Measurements from ENCODE around the gene DPH6.
A peak's percentile ranks its signal among the peaks of the same experiment; 100 is the strongest.

DPH6 gene

GRCh38 chr15:35507932-35508638, 37.9 kb downstream of the DPH6 start:
- no peak for DNase-seq
- Histone ChIP-seq H4K8ac (ENCODE audit: low read length) (no peak overlapping the region), H2AFZ (ENCODE audit: low read depth, low read length) (no peak overlapping the region), H3K9me3 (ENCODE audit: control insufficient read depth, low read length) (no peaks in the 10 kb centered on the region), H3K27ac (ENCODE audit: low read length, poor library complexity, severe bottlenecking) (no peak overlapping the region), H2BK120ac (ENCODE audit: low read depth, low read length) (no peak overlapping the region), H3K4me1 (ENCODE audit: control insufficient read depth, insufficient read depth, low read depth, low read length) (peaks cover 2% of the 10 kb centered on the region), H3K18ac (ENCODE audit: low read depth in 1 of 2, low read length in 2 of 2) (peak overlapping the region in 1 of 2 experiments; percentile 48), H4K91ac (ENCODE audit: low read length) (peak overlapping the region; percentile 68), H3K9ac (ENCODE audit: low read length) (no peak overlapping the region), H3K27me3 (ENCODE audit: control insufficient read depth in 1 of 2, insufficient read depth in 1 of 2, low read length in 2 of 2) (no peaks in the 10 kb centered on the region), H3K4ac (ENCODE audit: low read depth in 1 of 2, low read length in 2 of 2) (no peak overlapping the region), H3K4me3 (ENCODE audit: insufficient read depth in 1 of 2, low read depth in 1 of 2, low read length in 2 of 2) (no peak overlapping the region), H2BK15ac (ENCODE audit: low read depth, poor library complexity, severe bottlenecking) (no peak overlapping the region), H3K4me2 (ENCODE audit: low read length, poor library complexity, severe bottlenecking) (no peak overlapping the region), H2BK5ac (ENCODE audit: low read depth, low read length, poor library complexity, severe bottlenecking) (no peak overlapping the region), H3K79me1 (replicated peaks; ENCODE audit: low read length, poor library complexity, severe bottlenecking) (peaks cover 3% of the 10 kb centered on the region), H3K36me3 (ENCODE audit: control insufficient read depth in 1 of 2, insufficient read depth in 2 of 2, low read depth in 1 of 2, low read length in 2 of 2) (no peaks in the 10 kb centered on the region), H3K14ac (ENCODE audit: low read length in 2 of 2) (no peak overlapping the region), H2AK5ac (ENCODE audit: low read length, severe bottlenecking) (peak overlapping the region; percentile 36), H3K23ac (ENCODE audit: low read length in 2 of 2) (peak overlapping the region in 1 of 2 experiments; percentile 59), H2BK12ac (ENCODE audit: low read length in 2 of 2) (peak overlapping the region in 1 of 2 experiments; percentile 97)
- WGBS: 90% methylated on average over 7 of the region's 7 CpGs

- no peak overlapping the region for H3K4me2 ChIP-seq (ENCODE audit: low read length, poor library complexity, severe bottlenecking)
- 63% methylated on average over 3 of the region's 5 CpGs for WGBS
- no peak overlapping the region for H3K14ac ChIP-seq (ENCODE audit: low read length in 2 of 2)
Observed at GRCh38 chr15:35506272-35506870, 39.6 kb downstream of the DPH6 start.

GRCh38 chr15:35505809-35506208, 40.2 kb downstream of the DPH6 start:
- no peak overlapping the region for H3K14ac ChIP-seq (ENCODE audit: low read length in 2 of 2)
- no peak overlapping the region for H3K23ac ChIP-seq (ENCODE audit: low read length in 2 of 2)
- H3K4me2 ChIP-seq (ENCODE audit: low read length, poor library complexity, severe bottlenecking): no peak overlapping the region
- no peak overlapping the region for H3K27ac ChIP-seq (ENCODE audit: low read length, poor library complexity, severe bottlenecking)
- peaks cover 3% of the 10 kb centered on the region for H3K79me1 ChIP-seq (replicated peaks; ENCODE audit: low read length, poor library complexity, severe bottlenecking)
- no peaks in the 10 kb centered on the region for H3K27me3 ChIP-seq (ENCODE audit: control insufficient read depth in 1 of 2, insufficient read depth in 1 of 2, low read length in 2 of 2)
- no peak overlapping the region for H2BK15ac ChIP-seq (ENCODE audit: low read depth, poor library complexity, severe bottlenecking)
- no peak overlapping the region for H2BK5ac ChIP-seq (ENCODE audit: low read depth, low read length, poor library complexity, severe bottlenecking)
- no peak overlapping the region for H4K91ac ChIP-seq (ENCODE audit: low read length)
- no peak overlapping the region for H3K9ac ChIP-seq (ENCODE audit: low read length)
- H2BK120ac ChIP-seq (ENCODE audit: low read depth, low read length): no peak overlapping the region
- no peak overlapping the region for H2BK12ac ChIP-seq (ENCODE audit: low read length in 2 of 2)
- no peaks in the 10 kb centered on the region for H3K36me3 ChIP-seq (ENCODE audit: control insufficient read depth in 1 of 2, insufficient read depth in 2 of 2, low read depth in 1 of 2, low read length in 2 of 2)
- no peak overlapping the region for H2AFZ ChIP-seq (ENCODE audit: low read depth, low read length)
- no peaks in the 10 kb centered on the region for H3K9me3 ChIP-seq (ENCODE audit: control insufficient read depth, low read length)
- no peak for DNase-seq
- no peak overlapping the region for H3K4ac ChIP-seq (ENCODE audit: low read depth in 1 of 2, low read length in 2 of 2)
- H3K4me3 ChIP-seq (ENCODE audit: insufficient read depth in 1 of 2, low read depth in 1 of 2, low read length in 2 of 2): no peak overlapping the region
- H3K4me1 ChIP-seq (ENCODE audit: control insufficient read depth, insufficient read depth, low read depth, low read length): peaks cover 2% of the 10 kb centered on the region
- H3K18ac ChIP-seq (ENCODE audit: low read depth in 1 of 2, low read length in 2 of 2): no peak overlapping the region
- H2AK5ac ChIP-seq (ENCODE audit: low read length, severe bottlenecking): no peak overlapping the region
- H4K8ac ChIP-seq (ENCODE audit: low read length): no peak overlapping the region

More at GRCh38 chr15:35506272-35506870, 39.6 kb downstream of the DPH6 start:
- H3K4me1 ChIP-seq (ENCODE audit: control insufficient read depth, insufficient read depth, low read depth, low read length): peaks cover 2% of the 10 kb centered on the region
- H2BK5ac ChIP-seq (ENCODE audit: low read depth, low read length, poor library complexity, severe bottlenecking): no peak overlapping the region
- no peak overlapping the region for H2AFZ ChIP-seq (ENCODE audit: low read depth, low read length)
- no peak overlapping the region for H3K27ac ChIP-seq (ENCODE audit: low read length, poor library complexity, severe bottlenecking)
- no peak overlapping the region for H4K8ac ChIP-seq (ENCODE audit: low read length)
- H3K79me1 ChIP-seq (replicated peaks; ENCODE audit: low read length, poor library complexity, severe bottlenecking): peaks cover 3% of the 10 kb centered on the region
- no peaks in the 10 kb centered on the region for H3K27me3 ChIP-seq (ENCODE audit: control insufficient read depth in 1 of 2, insufficient read depth in 1 of 2, low read length in 2 of 2)
- H4K91ac ChIP-seq (ENCODE audit: low read length): no peak overlapping the region
- H3K9ac ChIP-seq (ENCODE audit: low read length): no peak overlapping the region
- H3K36me3 ChIP-seq (ENCODE audit: control insufficient read depth in 1 of 2, insufficient read depth in 2 of 2, low read depth in 1 of 2, low read length in 2 of 2): no peaks in the 10 kb centered on the region
- H3K23ac ChIP-seq (ENCODE audit: low read length in 2 of 2): no peak overlapping the region
- DNase-seq: no peak
- no peak overlapping the region for H3K4ac ChIP-seq (ENCODE audit: low read depth in 1 of 2, low read length in 2 of 2)
- H3K18ac ChIP-seq (ENCODE audit: low read depth in 1 of 2, low read length in 2 of 2): no peak overlapping the region
- no peak overlapping the region for H2AK5ac ChIP-seq (ENCODE audit: low read length, severe bottlenecking)
- H2BK120ac ChIP-seq (ENCODE audit: low read depth, low read length): no peak overlapping the region
- H2BK12ac ChIP-seq (ENCODE audit: low read length in 2 of 2): no peak overlapping the region
- H2BK15ac ChIP-seq (ENCODE audit: low read depth, poor library complexity, severe bottlenecking): no peak overlapping the region
- no peaks in the 10 kb centered on the region for H3K9me3 ChIP-seq (ENCODE audit: control insufficient read depth, low read length)
- no peak overlapping the region for H3K4me3 ChIP-seq (ENCODE audit: insufficient read depth in 1 of 2, low read depth in 1 of 2, low read length in 2 of 2)

GRCh38 chr15:35505141-35505540, 40.8 kb downstream of the DPH6 start:
- peaks cover 2% of the 10 kb centered on the region for H3K4me1 ChIP-seq (ENCODE audit: control insufficient read depth, insufficient read depth, low read depth, low read length)
- H2BK15ac ChIP-seq (ENCODE audit: low read depth, poor library complexity, severe bottlenecking): no peak overlapping the region
- H2BK120ac ChIP-seq (ENCODE audit: low read depth, low read length): no peak overlapping the region
- H3K9me3 ChIP-seq (ENCODE audit: control insufficient read depth, low read length): no peaks in the 10 kb centered on the region
- H2AK5ac ChIP-seq (ENCODE audit: low read length, severe bottlenecking): no peak overlapping the region
- H3K14ac ChIP-seq (ENCODE audit: low read length in 2 of 2): no peak overlapping the region
- H3K27ac ChIP-seq (ENCODE audit: low read length, poor library complexity, severe bottlenecking): no peak overlapping the region
- H3K79me1 ChIP-seq (replicated peaks; ENCODE audit: low read length, poor library complexity, severe bottlenecking): peaks cover 3% of the 10 kb centered on the region
- no peak overlapping the region for H4K91ac ChIP-seq (ENCODE audit: low read length)
- DNase-seq: no peak
- no peak overlapping the region for H2BK12ac ChIP-seq (ENCODE audit: low read length in 2 of 2)
- H3K27me3 ChIP-seq (ENCODE audit: control insufficient read depth in 1 of 2, insufficient read depth in 1 of 2, low read length in 2 of 2): no peaks in the 10 kb centered on the region
- no peak overlapping the region for H3K4me3 ChIP-seq (ENCODE audit: insufficient read depth in 1 of 2, low read depth in 1 of 2, low read length in 2 of 2)
- H2BK5ac ChIP-seq (ENCODE audit: low read depth, low read length, poor library complexity, severe bottlenecking): no peak overlapping the region
- H3K9ac ChIP-seq (ENCODE audit: low read length): no peak overlapping the region
- H3K18ac ChIP-seq (ENCODE audit: low read depth in 1 of 2, low read length in 2 of 2): no peak overlapping the region
- H3K36me3 ChIP-seq (ENCODE audit: control insufficient read depth in 1 of 2, insufficient read depth in 2 of 2, low read depth in 1 of 2, low read length in 2 of 2): no peaks in the 10 kb centered on the region
- H3K4me2 ChIP-seq (ENCODE audit: low read length, poor library complexity, severe bottlenecking): no peak overlapping the region
- no peak overlapping the region for H4K8ac ChIP-seq (ENCODE audit: low read length)
- no peak overlapping the region for H2AFZ ChIP-seq (ENCODE audit: low read depth, low read length)
- 75% methylated on average over 1 of the region's 1 CpG for WGBS
- H3K23ac ChIP-seq (ENCODE audit: low read length in 2 of 2): no peak overlapping the region
- no peak overlapping the region for H3K4ac ChIP-seq (ENCODE audit: low read depth in 1 of 2, low read length in 2 of 2)
